ENCODE measurements around the gene FPGT. TPM values are rescaled to one million over a fixed set of nuclear protein-coding genes. Genes with fewer than 3 reads are reported as not detected.

FPGT gene
- total and polyA plus RNA-seq, 2 donors (not counting 1 experiment from before 2014, with no cell fraction given) = 2.1 to 10.7 TPM

DNA sequence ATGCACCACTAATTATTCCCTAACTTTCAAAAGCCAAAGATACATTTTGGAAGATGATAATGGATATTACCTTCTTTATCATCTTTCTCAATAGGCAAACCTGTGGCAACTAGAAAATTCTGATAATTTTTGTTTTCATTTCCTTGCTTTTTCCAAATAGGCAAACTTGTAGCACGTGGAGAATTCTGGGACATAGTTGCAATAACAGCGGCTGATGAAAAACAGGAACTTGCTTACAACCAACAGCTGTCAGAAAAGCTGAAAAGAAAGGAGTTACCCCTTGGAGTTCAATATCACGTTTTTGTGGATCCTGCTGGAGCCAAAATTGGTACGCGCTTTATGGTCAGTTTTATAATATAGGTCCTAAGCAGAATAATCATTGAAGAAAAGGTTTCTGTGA, 1.5 kb downstream of the FPGT start:
- Histone ChIP-seq H3K4me3 (ENCODE audit: control extremely low read depth in 1 of 5, extremely low read depth in 1 of 5, insufficient read depth in 1 of 5, low read depth in 2 of 5, low read length in 4 of 5) (peak overlapping the region in 1 of 5 experiments; percentile 95), H3K9ac (ENCODE audit: low read length) (peak overlapping the region; percentile 91), H3K9me3 (ENCODE audit: control extremely low read depth in 1 of 3, control insufficient read depth in 2 of 3, insufficient read depth in 1 of 3, low read length in 2 of 3) (no peaks in the 10 kb centered on the region), H3K27ac (ENCODE audit: low read length in 2 of 2) (no peak overlapping the region), H3K4me2 (replicated peaks; ENCODE audit: low read depth, low read length, poor library complexity, severe bottlenecking) (peak overlapping the region; percentile 80), H2AFZ (ENCODE audit: insufficient read depth, low read depth, low read length, poor library complexity, severe bottlenecking) (peak overlapping the region; percentile 97), H3K79me2 (ENCODE audit: control insufficient read depth, insufficient read depth, low read length) (no peaks in the 10 kb centered on the region), H3K4me1 (ENCODE audit: control insufficient read depth in 2 of 2, insufficient read depth in 2 of 2, low read length in 2 of 2) (peaks cover 8 to 16% of the 10 kb centered on the region in 2 donors), H4K20me1 (ENCODE audit: control insufficient read depth, insufficient read depth, low read length, poor library complexity, severe bottlenecking) (no peaks in the 10 kb centered on the region), H3K27me3 (replicated peaks in 1 of 4; ENCODE audit: control extremely low read depth in 1 of 4, control insufficient read depth in 3 of 4, insufficient read depth in 4 of 4, low read length in 3 of 4) (no peaks in the 10 kb centered on the region), H3K36me3 (replicated peaks in 1 of 2; ENCODE audit: control extremely low read depth in 1 of 2, control insufficient read depth in 1 of 2, extremely low read depth in 1 of 2, insufficient read depth in 2 of 2, low read length in 1 of 2) (peaks cover 2 to 14% of the 10 kb centered on the region in 2 experiments)
- H3K4me3 Mint-ChIP-seq = peak overlapping the region; percentile 93
- DNase-seq (peak; percentile 5), ATAC-seq (ENCODE audit: low read depth) (no peak)
- WGBS (ENCODE audit: insufficient coverage) = 17% methylated on average over 1 of the region's 5 CpGs
- intact Hi-C loops (cut with micrococcal nuclease) = loop anchor here (5.0 to 10.0 kb wide), 2 partner anchors 1525 to 1588 kb away; partner anchors contain the start of genes ACADM and RABGGTB
- H3K27ac Mint-ChIP-seq = no peak overlapping the region
- no peaks in the 10 kb centered on the region for H3K9me3 Mint-ChIP-seq (ENCODE audit: insufficient read depth)
- POLR2A ChIA-PET = no interaction called here
- CTCF ChIA-PET = no interaction called here
- TF ChIP-seq CTCF (IDR thresholded peaks at IDR 0.05) (no peak), EZH2 (IDR thresholded peaks at IDR 0.05; ENCODE audit: borderline replicate concordance, insufficient read depth, low read depth, low read length, poor library complexity, severe bottlenecking) (no peak)
- peaks cover 24% of the 10 kb centered on the region for H3K4me1 Mint-ChIP-seq
- H3K27me3 Mint-ChIP-seq = no peaks in the 10 kb centered on the region

DNA sequence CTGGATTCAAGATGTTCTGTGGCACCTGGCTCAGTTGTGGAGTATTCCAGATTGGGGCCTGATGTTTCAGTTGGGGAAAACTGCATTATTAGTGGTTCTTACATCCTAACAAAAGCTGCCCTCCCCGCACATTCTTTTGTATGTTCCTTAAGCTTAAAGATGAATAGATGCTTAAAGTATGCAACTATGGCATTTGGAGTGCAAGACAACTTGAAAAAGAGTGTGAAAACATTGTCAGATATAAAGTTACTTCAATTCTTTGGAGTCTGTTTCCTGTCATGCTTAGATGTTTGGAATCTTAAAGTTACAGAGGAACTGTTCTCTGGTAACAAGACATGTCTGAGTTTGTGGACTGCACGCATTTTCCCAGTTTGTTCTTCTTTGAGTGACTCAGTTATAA, 7.2 kb downstream of the FPGT start:
- ChIA-PET POLR2A (no interaction called here), CTCF (no interaction called here)
- no peaks in the 10 kb centered on the region for H3K27me3 Mint-ChIP-seq
- no peak overlapping the region for H3K9ac ChIP-seq (ENCODE audit: low read length)
- H3K27ac Mint-ChIP-seq = no peak overlapping the region
- WGBS (ENCODE audit: insufficient coverage) = no CpG with 5 or more reads among the region's 2 CpGs
- ATAC-seq (ENCODE audit: low read depth) (no peak), DNase-seq (no peak)
- H3K4me3 ChIP-seq (ENCODE audit: control extremely low read depth in 1 of 5, extremely low read depth in 1 of 5, insufficient read depth in 1 of 5, low read depth in 2 of 5, low read length in 4 of 5) = no peak overlapping the region
- no peaks in the 10 kb centered on the region for H3K4me1 ChIP-seq (ENCODE audit: control insufficient read depth in 2 of 2, insufficient read depth in 2 of 2, low read length in 2 of 2)
- H3K79me2 ChIP-seq (ENCODE audit: control insufficient read depth, insufficient read depth, low read length) = no peaks in the 10 kb centered on the region
- no peaks in the 10 kb centered on the region for H3K9me3 Mint-ChIP-seq (ENCODE audit: insufficient read depth)
- H2AFZ ChIP-seq (ENCODE audit: insufficient read depth, low read depth, low read length, poor library complexity, severe bottlenecking) = no peak overlapping the region
- no peak overlapping the region for H3K4me3 Mint-ChIP-seq
- no peaks in the 10 kb centered on the region for H3K9me3 ChIP-seq (ENCODE audit: control extremely low read depth in 1 of 3, control insufficient read depth in 2 of 3, insufficient read depth in 1 of 3, low read length in 2 of 3)
- no peaks in the 10 kb centered on the region for H4K20me1 ChIP-seq (ENCODE audit: control insufficient read depth, insufficient read depth, low read length, poor library complexity, severe bottlenecking)
- H3K4me2 ChIP-seq (replicated peaks; ENCODE audit: low read depth, low read length, poor library complexity, severe bottlenecking) = no peak overlapping the region
- TF ChIP-seq EZH2 (IDR thresholded peaks at IDR 0.05; ENCODE audit: borderline replicate concordance, insufficient read depth, low read depth, low read length, poor library complexity, severe bottlenecking) (no peak), CTCF (IDR thresholded peaks at IDR 0.05) (no peak)
- no peaks in the 10 kb centered on the region for H3K4me1 Mint-ChIP-seq
- no peaks in the 10 kb centered on the region for H3K27me3 ChIP-seq (replicated peaks in 1 of 4; ENCODE audit: control extremely low read depth in 1 of 4, control insufficient read depth in 3 of 4, insufficient read depth in 4 of 4, low read length in 3 of 4)
- no peak overlapping the region for H3K27ac ChIP-seq (ENCODE audit: low read length in 2 of 2)
- intact Hi-C loops (cut with micrococcal nuclease) = no loop called here
- peaks cover 10 to 14% of the 10 kb centered on the region in 2 experiments for H3K36me3 ChIP-seq (replicated peaks in 1 of 2; ENCODE audit: control extremely low read depth in 1 of 2, control insufficient read depth in 1 of 2, extremely low read depth in 1 of 2, insufficient read depth in 2 of 2, low read length in 1 of 2)

Data from B cell (primary cell).